ENCODE measurements around the gene BDKRB1.

DNA sequence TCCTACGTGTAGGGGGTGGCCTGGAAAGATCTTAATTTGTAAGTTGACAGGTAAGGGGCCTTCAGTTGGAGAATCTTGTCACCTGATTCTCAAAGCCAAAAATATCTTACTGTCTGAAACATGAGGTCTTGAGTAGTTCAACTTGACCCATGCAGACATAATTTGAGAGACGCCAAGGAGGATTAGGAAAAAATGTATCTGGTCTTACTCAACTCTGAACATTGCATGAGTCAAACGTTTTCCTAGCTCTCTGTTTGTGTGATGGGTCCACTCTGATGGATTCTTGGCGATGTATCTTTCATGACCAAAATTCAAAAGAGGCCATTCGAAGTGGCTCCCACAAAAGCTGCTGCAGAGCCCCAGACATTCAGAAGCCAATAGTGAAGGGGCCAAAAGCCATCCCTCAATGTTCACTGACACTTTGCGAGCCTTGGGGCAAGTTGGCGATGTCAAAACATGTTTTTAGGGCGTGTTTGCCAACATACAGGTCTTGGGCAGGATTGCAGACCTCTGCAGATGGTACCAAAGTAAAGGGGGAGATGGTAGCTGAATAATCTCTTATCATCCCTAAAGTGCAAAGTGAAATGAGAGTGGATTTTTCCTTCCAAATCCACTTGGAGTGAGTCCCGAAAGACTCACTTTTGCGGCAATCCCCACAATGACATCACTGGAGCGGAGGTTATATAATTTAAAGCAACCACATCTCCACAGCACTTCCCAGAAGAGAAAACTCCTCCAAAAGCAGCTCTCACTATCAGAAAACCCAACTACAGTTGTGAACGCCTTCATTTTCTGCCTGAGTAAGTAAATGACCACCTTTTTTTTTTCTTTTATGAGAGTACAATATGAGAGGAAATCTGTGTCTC, at the start of gene BDKRB1:
- TF ChIP-seq SP1 (CRISPR knock-in tag; conservative IDR thresholded peaks at IDR 0.05): no peak
- TF ChIP-seq, protein P1, sequence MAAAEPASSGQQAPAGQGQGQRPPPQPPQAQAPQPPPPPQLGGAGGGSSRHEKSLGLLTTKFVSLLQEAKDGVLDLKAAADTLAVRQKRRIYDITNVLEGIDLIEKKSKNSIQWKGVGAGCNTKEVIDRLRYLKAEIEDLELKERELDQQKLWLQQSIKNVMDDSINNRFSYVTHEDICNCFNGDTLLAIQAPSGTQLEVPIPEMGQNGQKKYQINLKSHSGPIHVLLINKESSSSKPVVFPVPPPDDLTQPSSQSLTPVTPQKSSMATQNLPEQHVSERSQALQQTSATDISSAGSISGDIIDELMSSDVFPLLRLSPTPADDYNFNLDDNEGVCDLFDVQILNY (CRISPR knock-in tag; IDR thresholded peaks at IDR 0.05): no peak
- TF ChIP-seq, protein P2, sequence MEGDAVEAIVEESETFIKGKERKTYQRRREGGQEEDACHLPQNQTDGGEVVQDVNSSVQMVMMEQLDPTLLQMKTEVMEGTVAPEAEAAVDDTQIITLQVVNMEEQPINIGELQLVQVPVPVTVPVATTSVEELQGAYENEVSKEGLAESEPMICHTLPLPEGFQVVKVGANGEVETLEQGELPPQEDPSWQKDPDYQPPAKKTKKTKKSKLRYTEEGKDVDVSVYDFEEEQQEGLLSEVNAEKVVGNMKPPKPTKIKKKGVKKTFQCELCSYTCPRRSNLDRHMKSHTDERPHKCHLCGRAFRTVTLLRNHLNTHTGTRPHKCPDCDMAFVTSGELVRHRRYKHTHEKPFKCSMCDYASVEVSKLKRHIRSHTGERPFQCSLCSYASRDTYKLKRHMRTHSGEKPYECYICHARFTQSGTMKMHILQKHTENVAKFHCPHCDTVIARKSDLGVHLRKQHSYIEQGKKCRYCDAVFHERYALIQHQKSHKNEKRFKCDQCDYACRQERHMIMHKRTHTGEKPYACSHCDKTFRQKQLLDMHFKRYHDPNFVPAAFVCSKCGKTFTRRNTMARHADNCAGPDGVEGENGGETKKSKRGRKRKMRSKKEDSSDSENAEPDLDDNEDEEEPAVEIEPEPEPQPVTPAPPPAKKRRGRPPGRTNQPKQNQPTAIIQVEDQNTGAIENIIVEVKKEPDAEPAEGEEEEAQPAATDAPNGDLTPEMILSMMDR (IDR thresholded peaks at IDR 0.05): no peak
- TF ChIP-seq TP53 (CRISPR knock-in tag; IDR thresholded peaks at IDR 0.05): no peak

All from WTC11 (cell line).